ENCODE results near the gene CYYR1. TPM values are rescaled to one million over a fixed set of nuclear protein-coding genes. Genes with fewer than 3 reads are reported as not detected.

Gene CYYR1
- total RNA-seq, 1 experiment from 2014 or later, result 13.6 TPM

- no peaks in the 10 kb centered on the region for H3K79me1 ChIP-seq (ENCODE audit: insufficient read depth, low read depth, low read length, poor library complexity, severe bottlenecking)
- H3T11ph ChIP-seq (ENCODE audit: low read length), result no peak overlapping the region
- H2BK20ac ChIP-seq (ENCODE audit: low read depth, low read length, poor library complexity, severe bottlenecking), result no peak overlapping the region
- Mint-ChIP-seq H3K4me3 (no peak overlapping the region), H3K4me1 (no peaks in the 10 kb centered on the region), H3K27me3 (ENCODE audit: low read depth) (no peaks in the 10 kb centered on the region), H3K27ac (no peak overlapping the region), H3K36me3 (ENCODE audit: insufficient read depth in 1 of 3, low read depth in 3 of 3) (no peaks in the 10 kb centered on the region), H3K9me3 (no peaks in the 10 kb centered on the region)
- no peaks in the 10 kb centered on the region for H3K79me2 ChIP-seq (ENCODE audit: insufficient read depth, low read length)
- H2BK15ac ChIP-seq (ENCODE audit: low read depth, low read length), result no peak overlapping the region
- H3K4ac ChIP-seq (ENCODE audit: low read depth, low read length), result no peak overlapping the region
- H3K23ac ChIP-seq (ENCODE audit: insufficient read length, low read depth, low read length), result no peak overlapping the region
- TF ChIP-seq CTCF (conservative IDR thresholded peaks at IDR 0.05), result no peak
- H3K23me2 ChIP-seq (ENCODE audit: insufficient read length, low read depth, low read length, poor library complexity, severe bottlenecking), result no peaks in the 10 kb centered on the region
- no peak overlapping the region for H2AFZ ChIP-seq (ENCODE audit: low read length)
- H2BK5ac ChIP-seq (ENCODE audit: insufficient read length, low read length), result no peak overlapping the region
- H3K9me3 ChIP-seq (ENCODE audit: control insufficient read depth, low read depth, low read length), result no peaks in the 10 kb centered on the region
- no peak overlapping the region for H4K5ac ChIP-seq (ENCODE audit: insufficient read length, low read depth, low read length)
- no peak overlapping the region for H3K56ac ChIP-seq (ENCODE audit: insufficient read length, low read depth, low read length)
- H2BK120ac ChIP-seq (ENCODE audit: low read depth, low read length, poor library complexity, severe bottlenecking), result no peak overlapping the region
- no peak overlapping the region for H2BK12ac ChIP-seq (ENCODE audit: insufficient read length, low read depth, low read length)
- H3K9ac ChIP-seq (ENCODE audit: extremely low read depth, insufficient read length, low read length), result no peak overlapping the region
- no CpG with 5 or more reads among the region's 1 CpG for WGBS (ENCODE audit: extremely low coverage, insufficient read length, low lambda C conversion rate)
- no peak overlapping the region for H3K4me2 ChIP-seq (ENCODE audit: insufficient read depth, insufficient read length, low read length)
- no peaks in the 10 kb centered on the region for H4K20me1 ChIP-seq (ENCODE audit: control insufficient read depth, insufficient read depth, insufficient read length)
- H4K8ac ChIP-seq (replicated peaks; ENCODE audit: insufficient read length, low read depth, low read length), result no peak overlapping the region
- H3K14ac ChIP-seq (ENCODE audit: insufficient read depth, low read length), result no peak overlapping the region
- no peaks in the 10 kb centered on the region for H3K4me1 ChIP-seq (ENCODE audit: insufficient read depth, low read length)
- H3K27ac ChIP-seq (ENCODE audit: insufficient read length, low read depth, low read length), result no peak overlapping the region
- no peak overlapping the region for H4K91ac ChIP-seq (ENCODE audit: insufficient read length, low read depth, low read length)
- no peak overlapping the region for H2AK5ac ChIP-seq (ENCODE audit: insufficient read length, low read length)
- no peak for DNase-seq
- no peaks in the 10 kb centered on the region for H3K27me3 ChIP-seq (ENCODE audit: insufficient read depth, low read length)
- H3K18ac ChIP-seq (ENCODE audit: insufficient read length, low read depth, low read length), result no peak overlapping the region
Measured at GRCh38 chr21:26506956-26507355, 66.1 kb downstream of the CYYR1 start.
